Smooth muscle cell of the umbilical artery (primary cell): ENCODE measurements around the gene CCDC40. TPM values are rescaled to one million over a fixed set of nuclear protein-coding genes. Genes with fewer than 3 reads are reported as not detected.

ENCODE experiments used
- total RNA-seq: library from RNA; depleted of rRNA; stranded (reverse); fragments of >200 nt; gene quantifications from 2 replicates; pipeline ENCODE4 v1.2.3, GENCODE V29; 2014

Gene CCDC40
- 2.5 and 5.6 TPM in 2 replicates for total RNA-seq

GRCh38 chr17:80035937-80036714, at the start of gene CCDC40:
Gene CCDC40, plus strand, starts transcription at chr17:80036642. Its CDS starts 21 bp downstream, at chr17:80036663.

GRCh38 chr17:80035687-80035936, 830 bp upstream of the CCDC40 start, which contains the start of gene TBC1D16:
Gene TBC1D16, minus strand, starts transcription at chr17:80035872. Its CDS starts 22,325 bp downstream, at chr17:80013547.

DNA sequence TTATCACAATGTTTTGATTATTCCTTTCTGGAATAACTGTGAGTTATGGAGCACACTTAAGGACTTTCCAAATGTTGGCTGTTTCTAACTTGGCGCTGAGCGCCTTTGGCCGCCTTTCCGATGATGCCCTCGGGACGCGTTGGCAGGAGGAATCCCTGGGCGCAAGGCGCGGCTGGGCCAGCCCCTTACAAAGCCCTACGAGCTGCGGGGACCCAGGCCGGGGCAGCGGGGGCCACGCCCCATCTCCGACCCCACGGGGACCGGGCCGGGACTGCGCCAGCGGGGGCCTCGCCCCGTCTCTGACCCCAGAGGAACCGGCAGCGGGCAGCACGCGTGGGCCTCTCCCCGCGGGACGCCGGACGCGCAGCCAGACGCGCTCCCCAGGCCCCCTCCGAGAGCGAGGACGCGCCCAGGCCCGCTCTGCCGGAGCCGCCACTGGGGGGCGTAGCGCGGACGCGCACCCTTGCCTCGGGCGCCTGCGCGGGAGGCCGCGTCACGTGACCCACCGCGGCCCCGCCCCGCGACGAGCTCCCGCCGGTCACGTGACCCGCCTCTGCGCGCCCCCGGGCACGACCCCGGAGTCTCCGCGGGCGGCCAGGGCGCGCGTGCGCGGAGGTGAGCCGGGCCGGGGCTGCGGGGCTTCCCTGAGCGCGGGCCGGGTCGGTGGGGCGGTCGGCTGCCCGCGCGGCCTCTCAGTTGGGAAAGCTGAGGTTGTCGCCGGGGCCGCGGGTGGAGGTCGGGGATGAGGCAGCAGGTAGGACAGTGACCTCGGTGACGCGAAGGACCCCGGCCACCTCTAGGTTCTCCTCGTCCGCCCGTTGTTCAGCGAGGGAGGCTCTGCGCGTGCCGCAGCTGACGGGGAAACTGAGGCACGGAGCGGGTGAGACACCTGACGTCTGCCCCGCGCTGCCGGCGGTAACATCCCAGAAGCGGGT, 64.8 kb downstream of the CCDC40 start, which contains the start of gene GAA:
Gene GAA (plus strand): TSS at position 571 of the 935 bp plus-strand sequence. CDS start 3,006 bp downstream, outside the sequence.

GRCh38 chr17:80147035-80147822, 110.8 kb downstream of the CCDC40 start, which contains the start of gene EIF4A3:
Gene EIF4A3, minus strand, starts transcription at chr17:80147128. Its CDS starts 167 bp downstream, at chr17:80146961.

Other genes starting within 250 kb of the CCDC40 start
- gene CBX8, start 239.6 kb upstream of the CCDC40 start, total RNA-seq = 3.6 and 5.6 TPM in 2 replicates
- gene CBX4, start 197.2 kb upstream of the CCDC40 start, total RNA-seq = 12.8 and 13.1 TPM in 2 replicates
- gene TBC1D16, start 770 bp upstream of the CCDC40 start, total RNA-seq = 38.3 and 63.0 TPM in 2 replicates
- 47.4 and 65.3 TPM in 2 replicates for gene GAA, start 64.9 kb downstream of the CCDC40 start, total RNA-seq
- gene EIF4A3, start 110.5 kb downstream of the CCDC40 start, total RNA-seq = 98.3 and 154 TPM in 2 replicates
- gene CARD14, start 133.4 kb downstream of the CCDC40 start, total RNA-seq = 0.09 TPM in 1 of 2 replicates, not detected in the other
- 16.3 and 17.8 TPM in 2 replicates for gene SGSH, start 183.7 kb downstream of the CCDC40 start, total RNA-seq
- gene SLC26A11, start 183.8 kb downstream of the CCDC40 start, total RNA-seq = 9.5 and 11.3 TPM in 2 replicates
- gene RNF213, start 224.2 kb downstream of the CCDC40 start, total RNA-seq = 105 and 153 TPM in 2 replicates